H1 (cell line): Measurements from ENCODE around the gene RYR3. TPM values are rescaled to one million over a fixed set of nuclear protein-coding genes. Genes with fewer than 3 reads are reported as not detected.

Experiments used
- CTCF ChIA-PET: fragments of 300-600 bp; sonication (Branson Sonifier 250); formaldehyde crosslinking; loops from one replicate; lab custom pipeline; 2021; ENCODE audit not compliant: partially characterized antibody; lab: Charles Lee
- POLR2A ChIA-PET: fragments of 300-600 bp; sonication (Branson Sonifier 250); formaldehyde crosslinking; loops from one replicate; lab custom pipeline; 2021; ENCODE audit warnings: inconsistent platforms; ENCODE audit not compliant: partially characterized antibody; lab: Charles Lee
- DNase-seq, 2 experiments: peaks; one replicate each; pipeline versions ENCODE4 v3.0.0 to v3.0.0-alpha.2; 2010 to 2022; ENCODE audit warnings: low spot score in 2 of 2, low read depth in 1 of 2, mixed read lengths in 1 of 2
- FAIRE-seq: peaks from 2 replicates; lab custom pipeline; 2011; peaks lifted over from hg19 to GRCh38; lab: Jason Lieb, UNC
- H2AFZ ChIP-seq: 2 replicates; pipeline ENCODE4 v1.8.1; 2012; ENCODE audit warnings: low read length, inconsistent platforms
- H2AK5ac ChIP-seq: 2 replicates; pipeline ENCODE4 v1.6.1; 2013; ENCODE audit warnings: low read depth, low read length
- H2BK120ac ChIP-seq: replicated peaks from 2 replicates; pipeline ENCODE3; 2013; ENCODE audit warnings: low read depth, low read length, inconsistent platforms
- H2BK12ac ChIP-seq: 2 replicates; pipeline ENCODE4 v1.6.1; 2013; ENCODE audit warnings: low read depth, low read length
- H2BK15ac ChIP-seq: 2 replicates; pipeline ENCODE4 v1.6.1; 2013; ENCODE audit warnings: low read length
- H2BK20ac ChIP-seq: 2 replicates; pipeline ENCODE4 v1.6.1; 2013; ENCODE audit warnings: low read length
- H2BK5ac ChIP-seq: 2 replicates; pipeline ENCODE4 v1.6.1; 2013; ENCODE audit warnings: low read depth, low read length
- H3K14ac ChIP-seq: 2 replicates; pipeline ENCODE4 v1.6.1; 2013; ENCODE audit warnings: inconsistent platforms; ENCODE audit not compliant: insufficient read length
- H3K18ac ChIP-seq: 2 replicates; pipeline ENCODE4 v1.6.1; 2013; ENCODE audit warnings: low read length; ENCODE audit errors: extremely low read depth
- H3K23ac ChIP-seq: 2 replicates; pipeline ENCODE4 v1.6.1; 2013; ENCODE audit warnings: inconsistent platforms; ENCODE audit not compliant: insufficient read length
- H3K23me2 ChIP-seq: 2 replicates; pipeline ENCODE4 v1.6.1; 2013; ENCODE audit warnings: low read depth, low read length
- H3K27ac ChIP-seq: 2 replicates; pipeline ENCODE4 v1.6.1; 2011; ENCODE audit warnings: low read depth, low read length, inconsistent platforms
- H3K27me3 ChIP-seq, 4 experiments: replicated peaks in 1 of 4; 1 replicate in 1 of 4; 2 replicates in 3 of 4; pipeline versions ENCODE4 v1.6.1 to v1.8.1; 2011 to 2013; ENCODE audit warnings: low read length in 3 of 4, mild to moderate bottlenecking in 3 of 4, inconsistent platforms in 2 of 4, mixed read lengths in 2 of 4, moderate library complexity in 1 of 4; ENCODE audit not compliant: control insufficient read depth in 3 of 4, insufficient read depth in 3 of 4; ENCODE audit errors: extremely low read depth in 1 of 4
- H3K36me3 ChIP-seq, 4 experiments: 2 replicates each; pipeline versions ENCODE4 v1.6.1 to v1.8.1; 2011 to 2013; ENCODE audit warnings: mild to moderate bottlenecking in 4 of 4, low read length in 3 of 4, moderate library complexity in 2 of 4, control low read depth in 1 of 4, inconsistent platforms in 1 of 4; ENCODE audit not compliant: insufficient read depth in 4 of 4, control insufficient read depth in 2 of 4
- H3K4ac ChIP-seq: replicated peaks from 2 replicates; pipeline ENCODE3; 2013; ENCODE audit warnings: low read length, low read depth, mixed read lengths, inconsistent platforms; ENCODE audit not compliant: insufficient read length
- H3K4me1 ChIP-seq, 4 experiments: replicated peaks in 1 of 4; 1 replicate in 1 of 4; 2 replicates in 3 of 4; pipeline versions ENCODE4 v1.6.1 to v1.8.1; 2011 to 2013; ENCODE audit warnings: low read length in 3 of 4, inconsistent platforms in 2 of 4, mixed read lengths in 1 of 4; ENCODE audit not compliant: insufficient read depth in 4 of 4, control insufficient read depth in 3 of 4
- H3K4me2 ChIP-seq, 2 experiments: 2 replicates each; pipeline versions ENCODE4 v1.6.1 to v1.8.1; 2011 to 2013; ENCODE audit warnings: low read depth in 2 of 2, low read length in 2 of 2, control low read depth in 1 of 2, inconsistent platforms in 1 of 2, mild to moderate bottlenecking in 1 of 2; ENCODE audit not compliant: insufficient read depth in 1 of 2
- H3K4me3 ChIP-seq, 4 experiments: fragments of 200-600, 300-600 bp in 1 of 4; sonication (generic), shearing (Covaris generic), sonication (Bioruptor Twin) in 1 of 4; 2 replicates each; pipeline versions ENCODE4 v1.5.1 to v1.8.1; 2011 to 2016; ENCODE audit warnings: low read length in 4 of 4, low read depth in 3 of 4, control low read depth in 2 of 4, inconsistent platforms in 2 of 4, mild to moderate bottlenecking in 2 of 4, mixed read lengths in 1 of 4, moderate library complexity in 1 of 4; ENCODE audit not compliant: insufficient read depth in 2 of 4; ENCODE audit errors: extremely low read depth in 1 of 4
- H3K56ac ChIP-seq: replicated peaks from 2 replicates; pipeline ENCODE3; 2013; ENCODE audit warnings: low read depth, mild to moderate bottlenecking, mixed read lengths, low read length, inconsistent platforms; ENCODE audit not compliant: insufficient read length
- H3K79me1 ChIP-seq: 2 replicates; pipeline ENCODE4 v1.6.1; 2013; ENCODE audit warnings: low read depth, low read length, control low read depth
- H3K79me2 ChIP-seq, 2 experiments: 2 replicates each; pipeline versions ENCODE4 v1.6.1 to v1.8.1; 2012 to 2013; ENCODE audit warnings: low read length in 2 of 2, mild to moderate bottlenecking in 2 of 2, inconsistent platforms in 1 of 2; ENCODE audit not compliant: insufficient read depth in 2 of 2, control insufficient read depth in 1 of 2
- H3K9ac ChIP-seq, 4 experiments: replicated peaks in 1 of 4; 1 replicate in 1 of 4; 2 replicates in 3 of 4; pipeline versions ENCODE4 v1.6.1 to v1.8.1; 2011 to 2013; ENCODE audit warnings: low read depth in 3 of 4, low read length in 3 of 4, control low read depth in 2 of 4, mild to moderate bottlenecking in 2 of 4, moderate library complexity in 2 of 4, inconsistent platforms in 1 of 4; ENCODE audit errors: extremely low read depth in 1 of 4
- H3K9me3 ChIP-seq, 2 experiments: 2 replicates each; pipeline versions ENCODE4 v1.6.1 to v1.8.1; 2012 to 2013; ENCODE audit warnings: mild to moderate bottlenecking in 2 of 2, moderate library complexity in 2 of 2, control low read depth in 1 of 2, inconsistent platforms in 1 of 2, low read depth in 1 of 2, low read length in 1 of 2, mixed read lengths in 1 of 2; ENCODE audit not compliant: insufficient read depth in 2 of 2
- H4K20me1 ChIP-seq, 2 experiments: replicated peaks in 1 of 2; 2 replicates each; pipeline versions ENCODE3 to v1.8.1; 2011 to 2013; ENCODE audit warnings: inconsistent platforms in 2 of 2, low read length in 2 of 2, mild to moderate bottlenecking in 1 of 2; ENCODE audit not compliant: insufficient read depth in 2 of 2, control insufficient read depth in 1 of 2
- H4K5ac ChIP-seq: 2 replicates; pipeline ENCODE4 v1.6.1; 2013; ENCODE audit warnings: low read length, low read depth, mixed read lengths, inconsistent platforms; ENCODE audit not compliant: insufficient read length
- H4K8ac ChIP-seq: 2 replicates; pipeline ENCODE4 v1.8.0; 2013; ENCODE audit warnings: mild to moderate bottlenecking, moderate library complexity, low read length, inconsistent platforms; ENCODE audit not compliant: insufficient read depth; ENCODE audit errors: extremely low read depth
- H4K91ac ChIP-seq: replicated peaks from 2 replicates; pipeline ENCODE3; 2013; ENCODE audit warnings: low read length, mixed read lengths, inconsistent platforms; ENCODE audit not compliant: insufficient read length
- BACH1 ChIP-seq: IDR thresholded peaks from 2 replicates; pipeline ENCODE4 v1.6.1; 2012; ENCODE audit warnings: low read length, improper control_type of control experiment
- CBX8 ChIP-seq: fragments of 300-800, 300-1000 bp; sonication (generic); IDR thresholded peaks from 2 replicates; pipeline ENCODE4 v1.7.1; 2016; ENCODE audit warnings: low read depth, low read length, borderline replicate concordance
- CREB1 ChIP-seq: IDR thresholded peaks from 2 replicates; pipeline ENCODE4 v1.6.1; 2012; ENCODE audit warnings: inconsistent platforms
- E2F6 ChIP-seq: IDR thresholded peaks from 2 replicates; pipeline ENCODE4 v1.6.1; 2012; ENCODE audit warnings: inconsistent platforms
- GTF2F1 ChIP-seq: IDR thresholded peaks from 2 replicates; pipeline ENCODE4 v1.6.1; 2012; ENCODE audit warnings: low read depth, low read length, improper control_type of control experiment, borderline replicate concordance
- HDAC2 ChIP-seq, 2 experiments: fragments of 300-600 bp in 1 of 2; sonication (generic) in 1 of 2; IDR thresholded peaks; 2 replicates each; pipeline ENCODE4 v1.6.1; 2011 to 2012; ENCODE audit warnings: low read depth in 2 of 2, low read length in 2 of 2, mild to moderate bottlenecking in 2 of 2, moderate library complexity in 2 of 2, borderline replicate concordance in 1 of 2, inconsistent platforms in 1 of 2
- JUN ChIP-seq: IDR thresholded peaks from 2 replicates; pipeline ENCODE4 v1.6.1; 2011; ENCODE audit warnings: low read depth, mild to moderate bottlenecking, improper control_type of control experiment, low read length
- MAX ChIP-seq: IDR thresholded peaks from 2 replicates; pipeline ENCODE4 v1.6.1; 2012; ENCODE audit warnings: inconsistent platforms
- POLR2AphosphoS5 ChIP-seq: IDR thresholded peaks from 2 replicates; pipeline ENCODE4 v1.6.1; 2011; ENCODE audit warnings: low read depth, low read length
- SAP30 ChIP-seq: fragments of 300-600 bp; sonication (generic); IDR thresholded peaks from 2 replicates; pipeline ENCODE4 v1.7.1; 2012; ENCODE audit warnings: low read length, moderate library complexity, mild to moderate bottlenecking, inconsistent platforms; ENCODE audit not compliant: insufficient read depth, insufficient replicate concordance
- SIN3A ChIP-seq, 2 experiments: IDR thresholded peaks in 1 of 2; conservative IDR thresholded peaks in 1 of 2; 2 replicates each; pipeline ENCODE4 v1.6.1; 2011 to 2012; ENCODE audit warnings: low read length in 2 of 2, improper control_type of control experiment in 1 of 2, low read depth in 1 of 2, mild to moderate bottlenecking in 1 of 2
- TEAD4 ChIP-seq: IDR thresholded peaks from 2 replicates; pipeline ENCODE4 v1.6.1; 2012; ENCODE audit warnings: low read depth, low read length, inconsistent platforms, mixed read lengths
- ZNF274 ChIP-seq: IDR thresholded peaks from 2 replicates; pipeline ENCODE4 v1.7.0; 2012; ENCODE audit warnings: low read length, borderline replicate concordance; ENCODE audit errors: extremely low read depth
- WGBS, 2 experiments: shearing (Covaris generic) in 1 of 2; methylation state at CpG; one replicate each; pipeline versions ENCODE4 v1.1.6 to v1.1.7; 2013 to 2015; ENCODE audit warnings: low lambda C conversion rate in 2 of 2, mixed read lengths in 2 of 2, inconsistent platforms in 1 of 2, low coverage in 1 of 2, missing lambda C conversion rate in 1 of 2; ENCODE audit not compliant: insufficient replicate concordance in 2 of 2, insufficient coverage in 1 of 2, insufficient read length in 1 of 2; ENCODE audit errors: extremely low coverage in 1 of 2, missing lambda C conversion rate in 1 of 2; 5-methylcytosine and 5-hydroxymethylcytosine counted together
- polyA plus RNA-seq, 7 experiments: library from polyadenylated mRNA; depleted of rRNA in 3 of 7; stranded (reverse) in 5 of 7; unstranded in 2 of 7; fragments of >200 nt in 5 of 7; fragments of 200-250 nt in 2 of 7; gene quantifications; 1 replicate in 5 of 7; 2 replicates in 1 of 7; 4 replicates in 1 of 7; pipeline versions ENCODE4 v1.2.1 to v1.2.3, GENCODE V29; 2011 to 2013; ENCODE audit warnings: missing spikeins in 2 of 7, mixed read lengths in 2 of 7
- total RNA-seq: library from RNA; stranded (reverse); fragmentation: NEBNext Ultra II Directional; extraction: Animal tissue kit (Norgen Biotek cat#: 25700); gene quantifications from 2 replicates; pipeline ENCODE4 v1.2.1, GENCODE V29; 2021

RYR3 gene
- total and polyA plus RNA-seq, 2 of the 8 experiments (the other 6 are each of a cell fraction or from before 2014, with no cell fraction given), result 0.33 to 3.4 TPM

DNA sequence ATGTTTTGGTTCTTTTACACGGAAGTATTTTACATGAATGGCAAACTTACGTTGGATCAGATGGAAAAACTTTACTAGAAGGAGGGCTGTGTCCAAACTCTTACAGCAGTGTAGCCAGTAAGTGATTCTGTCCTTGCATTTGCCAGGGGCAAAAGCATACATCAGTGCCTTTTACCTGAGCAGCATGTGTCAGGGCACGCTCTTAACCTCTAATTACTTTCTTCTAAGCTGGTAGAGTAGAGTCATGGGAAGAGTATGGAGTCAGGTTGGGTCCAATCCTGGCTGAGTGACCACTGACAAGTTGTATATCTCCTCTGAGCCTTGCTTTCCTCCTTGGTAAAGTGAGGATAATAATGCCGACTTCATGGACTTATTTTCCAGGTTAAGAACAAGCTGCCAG lies 47.1 kb downstream of the RYR3 start:
- Histone ChIP-seq H3K4ac (no peak overlapping the region), H3K9ac (no peak overlapping the region), H3K4me3 (no peak overlapping the region), H4K20me1 (no peaks in the 10 kb centered on the region), H2AFZ (peak overlapping the region; percentile 41; the same call in 1 of the 2 replicates), H2BK20ac (no peak overlapping the region), H3K56ac (no peak overlapping the region), H3K36me3 (no peaks in the 10 kb centered on the region), H2AK5ac (no peak overlapping the region), H3K4me1 (no peaks in the 10 kb centered on the region), H2BK12ac (no peak overlapping the region), H3K14ac (no peak overlapping the region), H2BK120ac (no peak overlapping the region), H3K79me2 (no peaks in the 10 kb centered on the region), H4K91ac (no peak overlapping the region), H3K79me1 (no peaks in the 10 kb centered on the region), H3K23ac (no peak overlapping the region), H3K27ac (no peak overlapping the region), H2BK15ac (no peak overlapping the region), H3K18ac (no peak overlapping the region), H4K8ac (no peak overlapping the region), H3K9me3 (no peaks in the 10 kb centered on the region), H3K4me2 (no peak overlapping the region), H4K5ac (no peak overlapping the region), H3K27me3 (no peaks in the 10 kb centered on the region), H3K23me2 (no peaks in the 10 kb centered on the region), H2BK5ac (no peak overlapping the region)
- FAIRE-seq (no peak), DNase-seq (no peak)
- WGBS, 2 experiments, result 92% methylated on average over 4 of the region's 4 CpGs; no CpG with 5 or more reads in 1 of the 2 experiments
- ChIA-PET CTCF (interaction anchor here (0.8 to 1.6 kb wide), 2 partner anchors 44 to 63 kb away, joined by 3 to 4 read pairs; no protein-coding TSS in a partner anchor), POLR2A (no interaction called here)
- no peak for TF ChIP-seq CREB1
- TF ChIP-seq TEAD4, result no peak
- TF ChIP-seq BACH1, result no peak
- TF ChIP-seq SAP30, result no peak
- TF ChIP-seq POLR2AphosphoS5, result no peak
- TF ChIP-seq JUN, result no peak
- no peak for TF ChIP-seq HDAC2 (IDR thresholded peaks at IDR 0.05; ENCODE audit: borderline replicate concordance in 1 of 2, low read depth in 2 of 2, low read length in 2 of 2)
- no peak for TF ChIP-seq E2F6
- TF ChIP-seq GTF2F1, result no peak
- TF ChIP-seq CBX8, result no peak
- TF ChIP-seq SIN3A (conservative IDR thresholded peaks at IDR 0.05 in 1 of 2, IDR thresholded peaks at IDR 0.05 in 1 of 2; ENCODE audit: low read depth in 1 of 2, low read length in 2 of 2), result no peak
- TF ChIP-seq MAX, result no peak
- TF ChIP-seq ZNF274, result no peak
